DMS53 (cell line): ENCODE results near the gene BLNK.

Experiments
- DNase-seq: peaks from one replicate; lab custom pipeline; 2025; lab: John Stamatoyannopoulos, UW

BLNK gene

GRCh38 chr10:96288151-96288621 lies 16.8 kb upstream of the BLNK start:
- DNase-seq = peak; percentile 65

GRCh38 chr10:96287392-96288105 lies 16.2 kb upstream of the BLNK start:
- peak; percentile 92 for DNase-seq

- peak; percentile 52 for DNase-seq
Observed at GRCh38 chr10:96285331-96285752, 14.0 kb upstream of the BLNK start.

GRCh38 chr10:96283756-96284155 lies 12.4 kb upstream of the BLNK start:
- DNase-seq = no peak

- no peak for DNase-seq
Observed at GRCh38 chr10:96283351-96283750, 12.0 kb upstream of the BLNK start.

GRCh38 chr10:96281444-96282029 lies 10.2 kb upstream of the BLNK start:
- DNase-seq = no peak

- DNase-seq = peak; percentile 29
Observed at GRCh38 chr10:96280859-96281258, 9.5 kb upstream of the BLNK start.

- DNase-seq = no peak
Observed at GRCh38 chr10:96279191-96279641, 7.8 kb upstream of the BLNK start.

- no peak for DNase-seq
Observed at GRCh38 chr10:96276831-96277230, 5.5 kb upstream of the BLNK start.

- DNase-seq = no peak
Observed at GRCh38 chr10:96276426-96276825, 5.1 kb upstream of the BLNK start.

- peak; percentile 10 for DNase-seq
Observed at GRCh38 chr10:96275685-96276418, 4.5 kb upstream of the BLNK start.

GRCh38 chr10:96272316-96273280 lies 1.2 kb upstream of the BLNK start:
- DNase-seq = no peak

- DNase-seq = no peak
Observed at GRCh38 chr10:96270571-96270970, 798 bp downstream of the BLNK start.

GRCh38 chr10:96269438-96270300 lies 1.7 kb downstream of the BLNK start:
- no peak for DNase-seq

- no peak for DNase-seq
Observed at GRCh38 chr10:96268341-96268909, 2.9 kb downstream of the BLNK start.

- DNase-seq = peak; percentile 39
Observed at GRCh38 chr10:96267234-96267705, 4.1 kb downstream of the BLNK start.

- DNase-seq = no peak
Observed at GRCh38 chr10:96266118-96266770, 5.1 kb downstream of the BLNK start.

GRCh38 chr10:96264938-96265337 lies 6.4 kb downstream of the BLNK start:
- no peak for DNase-seq

GRCh38 chr10:96263669-96264068 lies 7.7 kb downstream of the BLNK start:
- DNase-seq = no peak

GRCh38 chr10:96263176-96263575 lies 8.2 kb downstream of the BLNK start:
- DNase-seq = no peak
